ENCODE measurements around the gene STRA6. TPM values are rescaled to one million over a fixed set of nuclear protein-coding genes. Genes with fewer than 3 reads are reported as not detected.

The STRA6 gene
- polyA plus RNA-seq, 1 donor, result 0.68 TPM

- no peak for DNase-seq
These were observed 4.3 kb upstream of the STRA6 start for GRCh38 chr15:74206801-74207281.

- DNase-seq, result no peak
These were observed 3.0 kb upstream of the STRA6 start for GRCh38 chr15:74205582-74205947.

- no peak for DNase-seq
These were observed 1.4 kb upstream of the STRA6 start for GRCh38 chr15:74203914-74204431.

GRCh38 chr15:74201710-74202420 is 722 bp downstream of the STRA6 start:
- no peak for DNase-seq

GRCh38 chr15:74200871-74201419 is 1.6 kb downstream of the STRA6 start:
- peak; percentile 59 for DNase-seq

GRCh38 chr15:74200412-74200815 is 2.2 kb downstream of the STRA6 start:
- no peak for DNase-seq

- DNase-seq, result no peak
These were observed 3.3 kb downstream of the STRA6 start for GRCh38 chr15:74199297-74199652.

GRCh38 chr15:74197176-74197965 is 5.2 kb downstream of the STRA6 start:
- no peak for DNase-seq

- DNase-seq, result no peak
These were observed 6.4 kb downstream of the STRA6 start for GRCh38 chr15:74196175-74196574.

GRCh38 chr15:74194572-74195559 is 7.7 kb downstream of the STRA6 start:
- no peak for DNase-seq

- no peak for DNase-seq
These were observed 8.7 kb downstream of the STRA6 start for GRCh38 chr15:74193905-74194304.

GRCh38 chr15:74193299-74193718 is 9.3 kb downstream of the STRA6 start:
- DNase-seq, result no peak

- DNase-seq, result no peak
These were observed 9.8 kb downstream of the STRA6 start for GRCh38 chr15:74192751-74193150.

- no peak for DNase-seq
These were observed 10.8 kb downstream of the STRA6 start for GRCh38 chr15:74191798-74192197.

- DNase-seq, result no peak
These were observed 14.4 kb downstream of the STRA6 start for GRCh38 chr15:74188216-74188615.

- no peak for DNase-seq
These were observed 16.8 kb downstream of the STRA6 start for GRCh38 chr15:74185710-74186348.

- no peak for DNase-seq
These were observed 17.9 kb downstream of the STRA6 start for GRCh38 chr15:74184582-74185091.

GRCh38 chr15:74182131-74182530 is 20.5 kb downstream of the STRA6 start:
- no peak for DNase-seq

GRCh38 chr15:74180881-74181602 is 21.5 kb downstream of the STRA6 start:
- DNase-seq, result no peak

GRCh38 chr15:74179983-74180880 is 22.4 kb downstream of the STRA6 start:
- DNase-seq, result peak; percentile 80

Measured in hindlimb muscle (tissue), 1 donor.